GM06990 (cell line): ENCODE measurements around the gene JMJD6.
A peak's percentile ranks its signal among the peaks of the same experiment; 100 is the strongest.

Experiments used
- DNase-seq: peaks from one replicate; pipeline ENCODE4 v3.0.0-alpha.2; 2011; ENCODE audit not compliant: insufficient read length; ENCODE audit errors: extremely low read depth
- H3K27me3 ChIP-seq: replicated peaks from 2 replicates; pipeline ENCODE4 v1.6.0; 2011; ENCODE audit warnings: low read length; ENCODE audit not compliant: control insufficient read depth, insufficient read depth
- H3K36me3 ChIP-seq: 2 replicates; pipeline ENCODE4 v1.5.1; 2011; ENCODE audit warnings: low read length; ENCODE audit not compliant: control insufficient read depth, insufficient read depth
- H3K4me3 ChIP-seq: replicated peaks from 2 replicates; pipeline ENCODE4 v1.5.1; 2011; ENCODE audit warnings: low read depth, mild to moderate bottlenecking, control low read depth, low read length
- TF ChIP-seq, protein P1 (sequence below): IDR thresholded peaks from 2 replicates; pipeline ENCODE4 v1.5.1; 2011; ENCODE audit warnings: low read length, control low read depth, mild to moderate bottlenecking, inconsistent platforms; ENCODE audit not compliant: insufficient read depth, poor library complexity, severe bottlenecking

JMJD6 gene

DNA sequence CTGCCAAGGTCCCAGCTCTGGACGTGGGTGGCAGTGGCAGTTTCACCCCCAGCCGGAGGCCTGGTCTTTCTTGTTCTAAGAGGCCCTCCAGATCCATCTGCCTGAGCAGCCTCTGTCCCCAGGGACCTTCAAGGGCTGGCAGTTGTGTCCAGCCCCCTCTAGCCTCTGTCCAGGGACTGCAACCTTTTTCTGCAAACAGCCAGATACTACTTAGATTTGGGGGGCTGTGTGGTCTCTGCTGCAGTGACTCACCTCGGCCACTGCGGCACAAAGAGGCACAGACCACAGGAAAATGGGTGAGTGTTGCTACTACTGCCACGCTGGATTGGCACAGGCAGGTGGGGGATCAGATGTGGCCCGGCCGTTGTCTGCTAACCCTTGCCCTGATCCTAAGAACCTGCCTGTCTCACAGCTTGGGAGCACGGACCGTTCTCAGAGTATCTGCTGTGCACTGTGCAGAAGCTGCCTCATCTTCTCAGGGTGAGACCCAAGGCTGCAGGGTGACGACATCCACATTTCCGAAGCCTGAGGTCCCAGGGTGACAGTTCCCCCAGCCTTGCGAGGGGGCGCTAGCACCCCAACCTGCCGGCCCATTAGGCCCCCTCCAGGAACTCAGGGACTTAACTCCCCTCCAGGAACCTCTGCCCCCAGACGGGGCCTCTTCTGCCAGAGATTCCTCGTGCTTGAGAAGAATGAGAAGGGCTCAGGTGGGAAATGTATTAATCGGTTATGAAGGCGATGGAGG is 43.2 kb downstream of the JMJD6 start:
- DNase-seq, result no peak
- Histone ChIP-seq H3K27me3 (no peaks in the 10 kb centered on the region; the same call in none of the 2 replicates), H3K4me3 (no peak overlapping the region), H3K36me3 (no peaks in the 10 kb centered on the region)
- TF ChIP-seq, protein P1, sequence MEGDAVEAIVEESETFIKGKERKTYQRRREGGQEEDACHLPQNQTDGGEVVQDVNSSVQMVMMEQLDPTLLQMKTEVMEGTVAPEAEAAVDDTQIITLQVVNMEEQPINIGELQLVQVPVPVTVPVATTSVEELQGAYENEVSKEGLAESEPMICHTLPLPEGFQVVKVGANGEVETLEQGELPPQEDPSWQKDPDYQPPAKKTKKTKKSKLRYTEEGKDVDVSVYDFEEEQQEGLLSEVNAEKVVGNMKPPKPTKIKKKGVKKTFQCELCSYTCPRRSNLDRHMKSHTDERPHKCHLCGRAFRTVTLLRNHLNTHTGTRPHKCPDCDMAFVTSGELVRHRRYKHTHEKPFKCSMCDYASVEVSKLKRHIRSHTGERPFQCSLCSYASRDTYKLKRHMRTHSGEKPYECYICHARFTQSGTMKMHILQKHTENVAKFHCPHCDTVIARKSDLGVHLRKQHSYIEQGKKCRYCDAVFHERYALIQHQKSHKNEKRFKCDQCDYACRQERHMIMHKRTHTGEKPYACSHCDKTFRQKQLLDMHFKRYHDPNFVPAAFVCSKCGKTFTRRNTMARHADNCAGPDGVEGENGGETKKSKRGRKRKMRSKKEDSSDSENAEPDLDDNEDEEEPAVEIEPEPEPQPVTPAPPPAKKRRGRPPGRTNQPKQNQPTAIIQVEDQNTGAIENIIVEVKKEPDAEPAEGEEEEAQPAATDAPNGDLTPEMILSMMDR, result peak; percentile 25

DNA sequence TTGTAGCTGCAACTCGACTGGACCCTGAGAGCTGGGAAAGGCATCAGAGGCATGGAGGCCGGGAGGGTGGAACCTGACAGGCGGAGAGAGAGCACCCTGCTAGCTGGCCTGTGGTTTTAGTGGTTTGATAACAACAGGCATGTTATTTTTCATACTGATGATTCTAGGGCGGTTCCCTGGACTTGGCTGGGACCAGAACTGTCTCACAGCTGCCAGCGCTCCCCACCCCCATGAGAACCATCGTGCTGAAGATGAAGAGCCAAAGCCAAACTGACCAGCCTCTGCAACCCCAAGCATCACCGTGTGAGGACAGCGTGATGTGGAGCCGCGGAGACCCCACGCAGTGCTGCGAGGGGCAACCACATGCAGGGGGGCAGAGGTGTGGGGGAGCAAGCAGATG is 44.1 kb downstream of the JMJD6 start:
- DNase-seq, result no peak
- Histone ChIP-seq H3K36me3 (no peaks in the 10 kb centered on the region), H3K27me3 (no peaks in the 10 kb centered on the region; the same call in none of the 2 replicates), H3K4me3 (no peak overlapping the region)
- TF ChIP-seq, protein P1, result no peak

DNA sequence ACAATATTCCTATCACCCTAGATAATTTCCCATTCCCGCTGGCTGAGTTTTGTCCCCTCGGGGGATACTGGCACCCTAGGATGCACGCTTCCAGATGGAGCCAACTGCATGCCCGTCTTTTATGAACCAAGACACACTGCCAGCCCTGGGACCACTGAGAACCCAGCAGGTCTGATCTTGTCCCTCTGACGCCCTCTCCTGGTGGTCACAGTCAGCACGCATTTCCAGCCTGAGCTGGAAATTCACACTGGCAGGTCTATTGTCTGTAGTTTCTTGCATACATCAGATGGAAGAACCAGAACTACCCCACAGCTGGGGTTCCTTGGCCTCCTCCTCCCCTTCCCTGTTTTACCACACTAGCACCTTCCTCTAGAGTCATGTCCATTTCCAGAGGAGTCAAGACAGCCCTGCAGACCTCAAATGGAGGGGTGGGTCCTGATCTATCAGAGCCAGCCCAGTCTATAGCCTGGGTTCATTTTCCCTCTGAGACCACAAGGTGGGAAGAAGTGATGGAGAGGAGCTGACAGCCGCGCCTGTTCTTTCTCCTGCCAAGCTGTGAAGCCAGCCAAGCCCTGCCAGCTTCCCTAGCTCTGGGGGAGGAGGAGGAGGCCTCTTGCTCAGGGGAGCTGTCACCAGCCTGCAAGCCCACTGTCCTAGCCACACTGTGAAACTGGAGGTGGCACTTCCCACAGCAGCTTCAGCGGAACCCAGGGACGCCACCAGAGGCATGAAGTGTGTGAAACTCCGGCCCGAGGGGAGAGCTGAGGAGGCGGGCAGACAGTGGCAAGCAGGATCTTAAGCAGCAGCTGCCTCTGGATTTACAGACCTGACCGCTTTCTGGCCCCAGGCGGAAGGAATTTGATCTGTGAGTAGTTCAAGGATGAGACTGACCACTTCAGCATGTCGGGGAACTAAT is 44.9 kb downstream of the JMJD6 start:
- H3K27me3 ChIP-seq, result no peaks in the 10 kb centered on the region; the same call in none of the 2 replicates
- H3K4me3 ChIP-seq, result no peak overlapping the region
- TF ChIP-seq, protein P1, result peak; percentile 80
- DNase-seq, result no peak
- H3K36me3 ChIP-seq, result no peaks in the 10 kb centered on the region

DNA sequence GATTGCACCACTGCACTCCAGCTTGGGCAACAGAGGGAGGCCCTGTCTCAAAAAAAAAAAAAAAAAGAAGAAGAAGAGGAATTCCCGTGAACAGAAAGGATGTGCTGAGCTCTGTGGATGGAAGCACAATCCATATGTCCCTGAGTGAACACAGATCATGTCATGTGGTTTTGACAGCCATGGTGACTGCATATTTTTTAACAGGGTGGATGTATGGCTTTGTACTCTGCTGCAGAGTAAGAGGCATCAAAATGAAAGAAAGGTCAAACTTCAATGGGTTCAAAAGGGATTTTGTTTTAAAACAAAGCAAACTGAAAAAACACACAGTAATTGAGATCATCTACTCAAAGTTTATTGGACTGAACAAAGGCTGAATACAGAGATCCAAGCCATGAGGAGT is 47.2 kb downstream of the JMJD6 start:
- Histone ChIP-seq H3K27me3 (no peaks in the 10 kb centered on the region; the same call in 1 of the 2 replicates), H3K4me3 (no peak overlapping the region), H3K36me3 (no peaks in the 10 kb centered on the region)
- TF ChIP-seq, protein P1, result no peak
- no peak for DNase-seq

DNA sequence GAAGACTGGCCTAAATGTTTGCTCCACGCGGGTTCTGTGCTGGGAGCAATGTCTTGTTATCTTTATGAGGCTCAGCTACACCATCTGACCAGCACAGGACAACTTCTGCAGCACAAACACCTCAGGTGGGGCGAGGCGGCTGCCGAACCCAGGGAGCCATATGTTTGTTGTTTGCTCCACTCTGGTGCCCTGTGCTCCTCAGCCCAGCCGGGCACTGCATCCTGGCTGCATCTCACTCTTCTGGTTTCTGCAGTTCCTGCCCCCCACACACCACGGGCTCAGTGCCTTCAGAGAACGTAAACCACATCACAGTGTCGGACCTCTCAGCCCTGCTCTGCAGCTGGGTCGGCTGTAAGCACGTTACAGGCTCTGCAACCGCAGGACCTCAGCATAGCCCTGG is 48.1 kb downstream of the JMJD6 start:
- no peaks in the 10 kb centered on the region for H3K36me3 ChIP-seq
- H3K27me3 ChIP-seq, result no peaks in the 10 kb centered on the region; the same call in 1 of the 2 replicates
- TF ChIP-seq, protein P1, result no peak
- DNase-seq, result no peak
- H3K4me3 ChIP-seq, result no peak overlapping the region
